ENCODE measurements around the gene DEAF1.

DEAF1 gene

GRCh38 chr11:721741-722345, 26.8 kb upstream of the DEAF1 start:
- peak; percentile 57 for DNase-seq

- no peak for DNase-seq
Measured at GRCh38 chr11:721247-721740, 26.3 kb upstream of the DEAF1 start.

GRCh38 chr11:720642-721246, 25.7 kb upstream of the DEAF1 start:
- DNase-seq: peak; percentile 29 to 66

- DNase-seq: no peak
Measured at GRCh38 chr11:720017-720641, 25.1 kb upstream of the DEAF1 start.

GRCh38 chr11:719214-720016, 24.4 kb upstream of the DEAF1 start:
- DNase-seq: no peak

GRCh38 chr11:714436-714835, 19.4 kb upstream of the DEAF1 start:
- DNase-seq: no peak

GRCh38 chr11:709109-709997, 14.3 kb upstream of the DEAF1 start:
- no peak for DNase-seq

GRCh38 chr11:708511-708910, 13.5 kb upstream of the DEAF1 start:
- DNase-seq: no peak

- no peak for DNase-seq
Measured at GRCh38 chr11:707817-708420, 12.9 kb upstream of the DEAF1 start.

GRCh38 chr11:706957-707816, 12.2 kb upstream of the DEAF1 start:
- DNase-seq: peak in 1 of 2 donors; percentile 17

GRCh38 chr11:706439-706956, 11.5 kb upstream of the DEAF1 start:
- no peak for DNase-seq

- peak; percentile 15 to 35 for DNase-seq
Measured at GRCh38 chr11:705646-706438, 10.8 kb upstream of the DEAF1 start, which contains the start of gene EPS8L2. EPS8L2 (plus strand) TSS chr11:706231; CDS start chr11:709408, 3,177 bp downstream.

GRCh38 chr11:704781-705645, 10.0 kb upstream of the DEAF1 start:
- no peak for DNase-seq

- no peak for DNase-seq
Measured at GRCh38 chr11:704228-704674, 9.2 kb upstream of the DEAF1 start.

GRCh38 chr11:703506-703905, 8.5 kb upstream of the DEAF1 start:
- DNase-seq: no peak

- DNase-seq: no peak
Measured at GRCh38 chr11:702462-703461, 7.7 kb upstream of the DEAF1 start.

- no peak for DNase-seq
Measured at GRCh38 chr11:701741-702461, 6.9 kb upstream of the DEAF1 start.

Measured in stimulated activated CD4-positive, alpha-beta T cell treated with anti-CD3 and anti-CD28 coated beads, Interleukin-2, amount 100 ng/mL, for 24 hours (primary cell).